ENCODE data around the gene VWA3A. TPM values are rescaled to one million over a fixed set of nuclear protein-coding genes. Genes with fewer than 3 reads are reported as not detected.
A peak's percentile ranks its signal among the peaks of the same experiment; 100 is the strongest.

The VWA3A gene
- total and polyA plus RNA-seq, 2 of the 8 experiments (the other 6 are each of a cell fraction or from before 2014, with no cell fraction given): 0.05 TPM; not detected in 1

DNA sequence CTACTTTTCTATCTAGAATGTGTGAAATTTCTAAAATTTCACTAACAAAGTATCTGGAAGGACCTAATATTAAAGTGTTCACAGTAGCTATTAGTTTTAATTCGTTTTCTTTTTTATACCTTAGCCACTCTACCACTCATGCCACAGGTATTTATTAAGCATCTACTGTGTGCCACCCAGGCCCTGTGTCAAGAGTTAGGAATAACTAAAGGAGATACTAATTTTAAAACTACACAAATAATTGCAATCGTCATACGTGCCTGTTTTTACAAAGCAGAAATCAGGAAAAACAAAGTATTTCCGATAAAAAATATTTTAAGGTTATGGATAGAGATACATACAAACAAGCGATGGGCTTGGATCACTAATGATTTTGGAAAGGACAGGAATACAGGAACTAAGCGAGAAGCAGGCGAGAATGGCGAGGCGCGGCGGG, 113.3 kb downstream of the VWA3A start:
- no peak overlapping the region for H4K91ac ChIP-seq (replicated peaks; ENCODE audit: insufficient read length, low read length)
- H3K36me3 ChIP-seq (ENCODE audit: control insufficient read depth in 2 of 4, insufficient read depth in 4 of 4, low read length in 3 of 4): no peaks in the 10 kb centered on the region
- H4K8ac ChIP-seq (ENCODE audit: extremely low read depth, insufficient read depth, low read length): no peak overlapping the region
- no peak overlapping the region for H2BK20ac ChIP-seq (ENCODE audit: low read length)
- H3K23ac ChIP-seq (ENCODE audit: insufficient read length): no peak overlapping the region
- H3K23me2 ChIP-seq (ENCODE audit: low read depth, low read length): peaks cover 6% of the 10 kb centered on the region
- CTCF ChIA-PET (ENCODE audit: partially characterized antibody): interaction anchor here (0.9 to 11.1 kb wide), 11 partner anchors 9 to 112 kb away, joined by 3 to 66 read pairs (median 5); partner anchors contain the start of gene POLR3E
- H3K27me3 ChIP-seq (replicated peaks in 1 of 4; ENCODE audit: control insufficient read depth in 3 of 4, extremely low read depth in 1 of 4, insufficient read depth in 3 of 4, low read length in 3 of 4): no peaks in the 10 kb centered on the region
- H2BK120ac ChIP-seq (replicated peaks; ENCODE audit: low read depth, low read length): no peak overlapping the region
- POLR2A ChIA-PET (ENCODE audit: partially characterized antibody): interaction anchor here (0.6 to 3.0 kb wide), 11 partner anchors 8 to 425 kb away, joined by 3 to 18 read pairs (median 4); partner anchors contain the start of gene POLR3E
- peaks cover 0 to 1% of the 10 kb centered on the region in 2 experiments; a peak in 1 of 4 replicates for H3K9me3 ChIP-seq (ENCODE audit: insufficient read depth in 2 of 2, low read depth in 1 of 2, low read length in 1 of 2)
- no peak overlapping the region for H2BK12ac ChIP-seq (ENCODE audit: low read depth, low read length)
- H3K4ac ChIP-seq (replicated peaks; ENCODE audit: insufficient read length, low read depth, low read length): no peak overlapping the region
- H3K9ac ChIP-seq (replicated peaks in 1 of 4; ENCODE audit: extremely low read depth in 1 of 4, low read depth in 3 of 4, low read length in 3 of 4): 0 out of 7 replicates have a peak overlapping the region, but pooled peaks of 1 of the 4 experiments have one; percentile 4
- FAIRE-seq (no peak), DNase-seq (ENCODE audit: low read depth in 1 of 2, low spot score in 2 of 2) (no peak)
- H3K14ac ChIP-seq (ENCODE audit: insufficient read length): no peak overlapping the region
- peaks cover 5% of the 10 kb centered on the region; the same call in 1 of the 2 replicates for H3K79me1 ChIP-seq (ENCODE audit: low read depth, low read length)
- 0 out of 2 replicates have a peak overlapping the region, but pooled peaks have one; percentile 40 for H3K18ac ChIP-seq (ENCODE audit: extremely low read depth, low read length)
- H2AK5ac ChIP-seq (ENCODE audit: low read depth, low read length): no peak overlapping the region
- peak overlapping the region; percentile 1 to 85 (median 75); a peak in 7 of 8 replicates for H3K4me3 ChIP-seq (ENCODE audit: extremely low read depth in 1 of 4, insufficient read depth in 2 of 4, low read depth in 3 of 4, low read length in 4 of 4)
- peak overlapping the region; percentile 73 to 77; a peak in 3 of 4 replicates for H3K4me2 ChIP-seq (ENCODE audit: insufficient read depth in 1 of 2, low read depth in 2 of 2, low read length in 2 of 2)
- H4K20me1 ChIP-seq (replicated peaks in 1 of 2; ENCODE audit: control insufficient read depth in 1 of 2, insufficient read depth in 2 of 2, low read length in 2 of 2): peaks cover 0 to 2% of the 10 kb centered on the region in 2 experiments
- no peak overlapping the region for H2AFZ ChIP-seq (ENCODE audit: low read length)
- no peak overlapping the region for H2BK15ac ChIP-seq (ENCODE audit: low read length)
- H4K5ac ChIP-seq (ENCODE audit: insufficient read length, low read depth, low read length): peak overlapping the region; percentile 40
- no peak for TF ChIP-seq SRF (IDR thresholded peaks at IDR 0.05; ENCODE audit: low read depth, low read length)
- TF ChIP-seq USF2 (IDR thresholded peaks at IDR 0.05; ENCODE audit: low read length): no peak
- TF ChIP-seq EGR1 (IDR thresholded peaks at IDR 0.05; ENCODE audit: borderline replicate concordance, low read depth, low read length): no peak
- TF ChIP-seq KDM4A (IDR thresholded peaks at IDR 0.05; ENCODE audit: low read depth, low read length, severe bottlenecking): no peak
- TF ChIP-seq MAFK (IDR thresholded peaks at IDR 0.05; ENCODE audit: low read depth, low read length): no peak
- no peak for TF ChIP-seq SP1 (IDR thresholded peaks at IDR 0.05; ENCODE audit: low read depth, low read length)
- WGBS, 2 experiments (ENCODE audit: extremely low coverage in 1 of 2, insufficient coverage in 1 of 2, insufficient read length in 1 of 2, insufficient replicate concordance in 2 of 2, low coverage in 1 of 2, low lambda C conversion rate in 2 of 2, missing lambda C conversion rate in 1 of 2): 26% methylated on average over 11 of the region's 11 CpGs; no CpG with 5 or more reads in 1 of the 2 experiments
- H3K79me2 ChIP-seq (ENCODE audit: control insufficient read depth in 1 of 2, insufficient read depth in 2 of 2, low read length in 2 of 2): peaks cover 3 to 34% of the 10 kb centered on the region in 2 experiments; a peak in 3 of 4 replicates
- no peak overlapping the region for H3K56ac ChIP-seq (replicated peaks; ENCODE audit: insufficient read length, low read depth, low read length)
- no peak overlapping the region for H3K27ac ChIP-seq (ENCODE audit: low read depth, low read length)
- peaks cover 0 to 7% (median 4%) of the 10 kb centered on the region in 4 experiments; a peak in 4 of 7 replicates for H3K4me1 ChIP-seq (replicated peaks in 1 of 4; ENCODE audit: control insufficient read depth in 3 of 4, insufficient read depth in 4 of 4, low read length in 3 of 4)
- no peak overlapping the region for H2BK5ac ChIP-seq (ENCODE audit: low read depth, low read length)

All from H1 (cell line).